Measurements from ENCODE around the gene NOL4L.

The NOL4L gene

GRCh38 chr20:32560989-32561830, 23.9 kb downstream of the NOL4L start:
- no peak for DNase-seq (ENCODE audit: low read depth)

DNA sequence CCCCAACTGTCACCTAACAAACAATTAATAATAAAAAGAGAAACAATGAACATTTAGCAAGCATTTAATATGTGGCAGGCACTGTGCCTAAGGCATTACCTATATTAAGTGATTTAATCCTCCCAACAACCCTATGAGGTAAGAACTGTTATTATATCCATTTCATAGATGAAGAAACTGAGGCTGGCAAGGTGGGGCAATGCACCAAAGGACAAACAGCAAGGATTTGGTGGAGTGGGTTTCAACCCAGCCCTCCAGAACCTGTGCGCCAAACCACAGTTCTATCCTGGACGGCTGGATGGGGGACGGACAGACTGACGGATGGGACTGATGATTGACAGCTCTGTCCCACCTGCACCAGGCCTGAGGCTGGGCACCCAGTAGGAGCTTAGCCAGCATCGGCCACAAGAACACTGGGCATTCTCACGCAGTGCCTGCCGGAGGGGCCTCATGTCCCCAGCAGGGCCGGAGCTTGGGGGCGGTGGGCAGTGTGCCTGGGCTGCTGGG, 24.6 kb downstream of the NOL4L start:
- no peak for DNase-seq (ENCODE audit: low read depth)

- DNase-seq (ENCODE audit: low read depth), result no peak
These were observed 25.3 kb downstream of the NOL4L start for GRCh38 chr20:32559753-32560380.

GRCh38 chr20:32559205-32559752, 25.9 kb downstream of the NOL4L start:
- no peak for DNase-seq (ENCODE audit: low read depth)

DNA sequence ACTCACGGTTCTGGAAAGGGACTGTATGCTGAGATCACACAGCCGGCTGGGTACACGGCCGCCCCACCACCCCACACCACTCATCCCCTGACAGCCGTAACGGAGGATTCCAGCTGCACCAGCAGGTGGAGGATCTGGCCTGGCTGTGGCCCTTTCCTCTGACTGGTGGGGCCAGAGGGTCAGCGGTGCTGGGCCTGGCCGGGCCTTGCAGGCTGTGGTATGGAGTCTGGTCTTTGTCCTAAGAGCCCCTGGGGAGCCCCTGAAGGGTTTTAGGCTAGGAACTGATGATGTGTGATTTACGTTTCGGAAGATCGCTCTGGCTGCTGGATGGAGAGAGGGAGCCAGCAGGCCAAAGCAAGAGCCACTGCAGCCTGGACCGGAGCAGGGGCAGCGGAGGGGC, 26.6 kb downstream of the NOL4L start:
- DNase-seq (ENCODE audit: low read depth), result no peak

- DNase-seq (ENCODE audit: low read depth), result no peak
These were observed 27.8 kb downstream of the NOL4L start for GRCh38 chr20:32557319-32557718.

- no peak for DNase-seq (ENCODE audit: low read depth)
These were observed 28.6 kb downstream of the NOL4L start for GRCh38 chr20:32556312-32557184.

DNA sequence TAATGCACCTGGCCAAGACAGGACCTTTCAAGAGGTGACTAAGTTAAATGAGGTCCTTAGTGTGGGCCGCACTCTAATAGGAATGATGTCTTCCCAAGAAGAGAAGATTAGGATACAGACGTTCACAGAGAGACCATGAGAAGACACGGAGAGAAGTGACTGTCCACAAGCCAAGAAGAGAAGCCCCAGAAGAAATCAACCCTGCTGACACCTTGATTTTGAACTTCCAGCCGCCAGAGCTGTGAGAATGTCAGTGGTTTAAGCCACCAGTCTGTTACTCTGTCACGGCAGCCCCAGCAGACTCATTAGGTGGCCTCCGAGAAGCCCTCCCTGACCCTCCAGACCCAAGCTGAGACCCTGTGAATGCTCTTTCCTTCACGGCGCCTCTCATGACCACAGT, 29.5 kb downstream of the NOL4L start:
- no peak for DNase-seq (ENCODE audit: low read depth)

DNA sequence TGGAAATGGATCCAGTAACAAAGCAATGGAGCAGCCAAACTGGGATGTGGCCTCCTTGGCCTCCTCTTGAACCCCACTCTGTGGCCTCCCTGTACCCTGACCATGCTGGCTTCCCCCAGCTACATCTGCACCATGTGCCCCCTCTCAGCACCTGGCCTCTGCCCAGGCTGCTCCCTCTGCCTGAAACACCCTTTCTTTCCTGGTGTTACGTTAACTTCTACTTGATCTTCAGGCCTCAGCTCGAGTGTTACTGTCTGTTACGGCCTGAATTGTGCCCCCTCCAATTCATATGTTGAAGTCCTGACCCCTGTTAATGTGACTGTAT, 30.2 kb downstream of the NOL4L start:
- DNase-seq (ENCODE audit: low read depth), result no peak

- no peak for DNase-seq (ENCODE audit: low read depth)
These were observed 31.5 kb downstream of the NOL4L start for GRCh38 chr20:32553618-32554017.

- no peak for DNase-seq (ENCODE audit: low read depth)
These were observed 33.4 kb downstream of the NOL4L start for GRCh38 chr20:32551693-32552092.

GRCh38 chr20:32549842-32550241, 35.3 kb downstream of the NOL4L start:
- DNase-seq (ENCODE audit: low read depth), result no peak

DNA sequence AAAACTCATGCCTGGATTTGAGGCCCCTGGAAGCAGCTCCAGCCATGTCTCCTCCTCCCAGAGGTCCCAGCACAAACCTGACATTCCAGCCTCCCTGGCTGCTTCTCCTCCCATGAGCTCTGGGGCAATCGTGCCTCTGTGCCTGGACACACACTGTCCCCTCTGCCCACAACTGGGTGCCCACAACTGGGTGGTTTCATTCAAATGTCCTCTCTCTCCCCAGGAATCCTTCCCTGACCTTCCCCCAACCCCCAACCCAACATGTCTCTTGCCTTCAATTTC, 37.4 kb downstream of the NOL4L start:
- no peak for DNase-seq (ENCODE audit: low read depth)

GRCh38 chr20:32546918-32547752, 38.0 kb downstream of the NOL4L start:
- no peak for DNase-seq (ENCODE audit: low read depth)

- no peak for DNase-seq (ENCODE audit: low read depth)
These were observed 40.0 kb downstream of the NOL4L start for GRCh38 chr20:32544893-32545840.

GRCh38 chr20:32544260-32544722, 40.8 kb downstream of the NOL4L start:
- no peak for DNase-seq (ENCODE audit: low read depth)

GRCh38 chr20:32543570-32544259, 41.4 kb downstream of the NOL4L start:
- no peak for DNase-seq (ENCODE audit: low read depth)

- DNase-seq (ENCODE audit: low read depth), result no peak
These were observed 42.9 kb downstream of the NOL4L start for GRCh38 chr20:32542259-32542615.

- DNase-seq (ENCODE audit: low read depth), result no peak
These were observed 43.5 kb downstream of the NOL4L start for GRCh38 chr20:32541323-32542258.
